Fibroblast of pulmonary artery (primary cell): Measurements from ENCODE around the gene KLHL25.

Source experiments
- DNase-seq: peaks from one replicate; pipeline ENCODE4 v3.0.0-alpha.2; 2010; ENCODE audit warnings: low read depth
- H3K4me3 ChIP-seq: replicated peaks from 2 replicates; pipeline ENCODE4 v1.5.1; 2011; ENCODE audit warnings: low read depth, mild to moderate bottlenecking, control low read depth, low read length, moderate library complexity
- CTCF ChIP-seq: IDR thresholded peaks from 2 replicates; pipeline ENCODE4 v1.5.1; 2011; ENCODE audit warnings: mild to moderate bottlenecking, control low read depth, low read length, inconsistent platforms; ENCODE audit errors: missing control alignments

Gene KLHL25

GRCh38 chr15:85748729-85749128, 46.0 kb downstream of the KLHL25 start:
- DNase-seq, result no peak
- no peak overlapping the region for H3K4me3 ChIP-seq
- no peak for TF ChIP-seq CTCF

- H3K4me3 ChIP-seq, result no peak overlapping the region
- DNase-seq, result no peak
- no peak for TF ChIP-seq CTCF
Observed at GRCh38 chr15:85748176-85748575, 46.5 kb downstream of the KLHL25 start.

GRCh38 chr15:85746641-85747040, 48.1 kb downstream of the KLHL25 start:
- no peak overlapping the region for H3K4me3 ChIP-seq
- no peak for DNase-seq
- no peak for TF ChIP-seq CTCF

GRCh38 chr15:85745525-85746150, 49.1 kb downstream of the KLHL25 start:
- DNase-seq, result no peak
- no peak for TF ChIP-seq CTCF

GRCh38 chr15:85745023-85745422, 49.7 kb downstream of the KLHL25 start:
- H3K4me3 ChIP-seq, result no peak overlapping the region
- no peak for DNase-seq
- TF ChIP-seq CTCF, result no peak

More at GRCh38 chr15:85745525-85746150, 49.1 kb downstream of the KLHL25 start:
- no peak overlapping the region for H3K4me3 ChIP-seq

GRCh38 chr15:85744579-85744978, 50.1 kb downstream of the KLHL25 start:
- DNase-seq, result no peak
- H3K4me3 ChIP-seq, result no peak overlapping the region
- no peak for TF ChIP-seq CTCF

GRCh38 chr15:85743392-85744055, 51.2 kb downstream of the KLHL25 start:
- H3K4me3 ChIP-seq, result no peak overlapping the region
- TF ChIP-seq CTCF, result no peak
- DNase-seq, result no peak
